T47D (cell line): Measurements from ENCODE around the gene MICB.

Experiments used
- DNase-seq, 2 experiments: peaks; one replicate each; pipeline versions ENCODE4 v3.0.0 to v3.0.0-alpha.2; 2011 to 2012; ENCODE audit warnings: low read depth in 1 of 2, low spot score in 1 of 2
- JUND ChIP-seq: IDR thresholded peaks from 2 replicates; pipeline ENCODE4 v1.6.1; 2012; ENCODE audit warnings: low read depth
- in situ Hi-C: cut with HindIII; loops from 2 replicates; pipeline ENCODE4 v1.10.0; 2016; ENCODE audit warnings: low sequenced_read_pairs, low pct_unique_long_range_greater_than_20kb

The MICB gene

GRCh38 chr6:31466466-31466865 is 31.5 kb upstream of the MICB start:
- in situ Hi-C loops = no loop called here
- DNase-seq = no peak
- TF ChIP-seq JUND = no peak

GRCh38 chr6:31467151-31467550 is 30.8 kb upstream of the MICB start:
- TF ChIP-seq JUND = no peak
- in situ Hi-C loops = no loop called here
- no peak for DNase-seq

- no peak for TF ChIP-seq JUND
- no peak for DNase-seq
- in situ Hi-C loops = no loop called here
Measured at GRCh38 chr6:31468311-31468710, 29.6 kb upstream of the MICB start.

GRCh38 chr6:31470801-31471200 is 27.1 kb upstream of the MICB start:
- no peak for TF ChIP-seq JUND
- in situ Hi-C loops = no loop called here
- DNase-seq = no peak

- DNase-seq = no peak
- in situ Hi-C loops = no loop called here
- TF ChIP-seq JUND = no peak
Measured at GRCh38 chr6:31471711-31472110, 26.2 kb upstream of the MICB start.

GRCh38 chr6:31472259-31472658 is 25.7 kb upstream of the MICB start:
- no peak for DNase-seq
- no peak for TF ChIP-seq JUND
- in situ Hi-C loops = no loop called here

GRCh38 chr6:31473244-31473643 is 24.7 kb upstream of the MICB start:
- no peak for TF ChIP-seq JUND
- no peak for DNase-seq
- in situ Hi-C loops = no loop called here

- no peak for TF ChIP-seq JUND
- in situ Hi-C loops = no loop called here
- DNase-seq = no peak
Measured at GRCh38 chr6:31473780-31474761, 23.9 kb upstream of the MICB start.

- DNase-seq = no peak
- in situ Hi-C loops = no loop called here
- no peak for TF ChIP-seq JUND
Measured at GRCh38 chr6:31474871-31475286, 23.1 kb upstream of the MICB start.

- TF ChIP-seq JUND = no peak
- in situ Hi-C loops = no loop called here
- no peak for DNase-seq
Measured at GRCh38 chr6:31476515-31477139, 21.3 kb upstream of the MICB start.

GRCh38 chr6:31477521-31477920 is 20.4 kb upstream of the MICB start:
- no peak for DNase-seq
- in situ Hi-C loops = no loop called here
- TF ChIP-seq JUND = no peak

GRCh38 chr6:31478186-31478950 is 19.6 kb upstream of the MICB start:
- TF ChIP-seq JUND = no peak
- in situ Hi-C loops = no loop called here
- DNase-seq = no peak
